Stimulated activated CD4-positive, alpha-beta T cell treated with anti-CD3 and anti-CD28 coated beads, Interleukin-4, amount 100 ng/mL, for 24 hours (primary cell): ENCODE measurements around the gene TRPV3.
"Not testable (repeated sequence)": the region's sequence is repeated elsewhere in the genome, so short reads cannot be mapped to it uniquely, and the experiment has no call there.

Source experiments
- DNase-seq: peaks from one replicate; pipeline ENCODE4 v3.0.0-alpha.2; 2020

Gene TRPV3

GRCh38 chr17:3573246-3574100, 15.9 kb upstream of the TRPV3 start:
- no peak for DNase-seq

GRCh38 chr17:3572231-3572630, 14.6 kb upstream of the TRPV3 start:
- no peak for DNase-seq

- no peak for DNase-seq
These were observed 13.7 kb upstream of the TRPV3 start for GRCh38 chr17:3571043-3571900.

GRCh38 chr17:3569534-3570137, 12.0 kb upstream of the TRPV3 start:
- DNase-seq, result no peak

- DNase-seq, result no peak
These were observed 8.9 kb upstream of the TRPV3 start for GRCh38 chr17:3566551-3566950.

GRCh38 chr17:3565143-3565542, 7.5 kb upstream of the TRPV3 start:
- no peak for DNase-seq

- DNase-seq, result not testable (repeated sequence)
These were observed 6.6 kb upstream of the TRPV3 start for GRCh38 chr17:3564241-3564640.

- DNase-seq, result no peak
These were observed 1.6 kb upstream of the TRPV3 start for GRCh38 chr17:3559270-3559645.

- peak; percentile 42 for DNase-seq
These were observed 1.1 kb upstream of the TRPV3 start for GRCh38 chr17:3558603-3559269.

GRCh38 chr17:3556916-3557767, 470 bp downstream of the TRPV3 start:
- DNase-seq, result no peak

GRCh38 chr17:3556239-3556915, 1.2 kb downstream of the TRPV3 start:
- DNase-seq, result no peak

- DNase-seq, result no peak
These were observed 2.3 kb downstream of the TRPV3 start for GRCh38 chr17:3555189-3555796.

- DNase-seq, result no peak
These were observed 3.2 kb downstream of the TRPV3 start for GRCh38 chr17:3554440-3554839.

- no peak for DNase-seq
These were observed 3.9 kb downstream of the TRPV3 start for GRCh38 chr17:3553419-3554401.

GRCh38 chr17:3552916-3553315, 4.7 kb downstream of the TRPV3 start:
- DNase-seq, result no peak

- no peak for DNase-seq
These were observed 6.4 kb downstream of the TRPV3 start for GRCh38 chr17:3551189-3551588.

GRCh38 chr17:3549610-3550162, 7.9 kb downstream of the TRPV3 start:
- no peak for DNase-seq

GRCh38 chr17:3547628-3548027, 10.0 kb downstream of the TRPV3 start:
- DNase-seq, result no peak

- no peak for DNase-seq
These were observed 10.6 kb downstream of the TRPV3 start for GRCh38 chr17:3546997-3547396.
